ENCODE data around the gene COL11A2.
"Not testable (repeated sequence)": the region's sequence is repeated elsewhere in the genome, so short reads cannot be mapped to it uniquely, and the experiment has no call there.

COL11A2 gene

GRCh38 chr6:33160096-33160495 is 32.2 kb downstream of the COL11A2 start:
- no peak for TF ChIP-seq CTCF (conservative IDR thresholded peaks at IDR 0.05)
- TF ChIP-seq ZFX (IDR thresholded peaks at IDR 0.05): no peak
- no peak overlapping the region for H3K27ac ChIP-seq

DNA sequence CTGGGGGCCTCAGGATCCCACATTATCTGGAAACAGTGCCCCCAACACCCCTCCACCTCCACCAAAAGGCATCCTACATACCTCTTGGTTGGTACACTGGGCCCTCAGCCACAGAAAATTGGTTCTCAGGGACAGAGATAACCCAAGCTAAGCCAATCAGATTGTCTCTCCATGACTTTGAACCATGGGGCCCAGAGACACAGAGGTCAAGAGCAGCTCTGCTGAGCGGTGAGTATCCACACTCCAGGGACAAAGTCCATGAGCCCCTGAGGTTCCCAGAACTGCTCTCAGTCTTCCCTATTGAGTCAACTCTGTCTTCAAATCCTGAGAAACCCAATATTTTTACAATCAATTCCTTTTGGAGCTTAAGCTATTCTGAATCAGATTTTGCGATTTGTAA is 35.3 kb downstream of the COL11A2 start:
- TF ChIP-seq CTCF (conservative IDR thresholded peaks at IDR 0.05): no peak
- TF ChIP-seq ZFX (IDR thresholded peaks at IDR 0.05): no peak
- H3K27ac ChIP-seq: no peak overlapping the region

DNA sequence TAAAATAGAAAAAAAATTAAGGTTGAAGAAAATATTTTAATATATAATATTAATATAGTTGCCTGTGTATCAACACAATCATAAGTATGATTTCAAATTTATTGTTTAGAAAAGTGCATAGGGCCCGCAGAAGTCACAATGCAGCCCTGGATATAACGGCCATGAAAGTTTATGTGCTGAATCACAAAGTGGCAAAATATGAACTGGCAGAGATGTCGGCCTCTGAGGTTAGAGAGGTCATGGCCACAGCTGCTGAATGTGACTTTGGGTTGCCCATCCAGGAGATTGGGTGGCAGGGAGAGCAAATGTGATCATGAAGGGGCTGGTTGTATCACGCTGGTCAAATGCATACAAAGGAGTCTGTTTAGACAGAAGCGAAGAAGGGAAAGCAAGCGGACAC is 35.7 kb downstream of the COL11A2 start:
- H3K27ac ChIP-seq: no peak overlapping the region
- TF ChIP-seq CTCF (conservative IDR thresholded peaks at IDR 0.05) (no peak), ZFX (IDR thresholded peaks at IDR 0.05) (no peak)

DNA sequence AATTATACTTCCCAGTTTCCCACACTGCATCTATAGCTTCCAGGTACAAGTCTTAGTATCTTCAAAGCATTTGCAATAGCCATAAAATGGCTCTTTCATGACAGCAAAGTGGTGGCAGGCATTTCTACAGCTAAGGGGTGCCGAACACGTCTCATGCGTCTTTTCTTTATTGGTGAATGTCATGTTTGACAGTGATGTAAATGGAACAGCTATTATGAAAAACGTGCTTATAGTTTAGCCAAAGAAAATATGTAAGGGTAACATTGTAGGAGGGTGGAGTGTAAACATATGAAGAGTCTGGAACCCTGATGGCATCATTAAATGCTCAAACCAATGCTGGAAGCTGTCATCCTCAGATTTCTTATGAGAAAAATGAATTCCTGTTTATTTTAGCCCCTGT is 37.9 kb downstream of the COL11A2 start:
- TF ChIP-seq ZFX (IDR thresholded peaks at IDR 0.05) (no peak), CTCF (conservative IDR thresholded peaks at IDR 0.05) (no peak)
- no peak overlapping the region for H3K27ac ChIP-seq

- TF ChIP-seq CTCF (conservative IDR thresholded peaks at IDR 0.05) (no peak), ZFX (IDR thresholded peaks at IDR 0.05) (no peak)
Observed at GRCh38 chr6:33151050-33151449, 41.2 kb downstream of the COL11A2 start.

GRCh38 chr6:33150560-33150959 is 41.7 kb downstream of the COL11A2 start:
- not testable (repeated sequence) for H3K27ac ChIP-seq

More at GRCh38 chr6:33151050-33151449, 41.2 kb downstream of the COL11A2 start:
- H3K27ac ChIP-seq: no peak overlapping the region

- TF ChIP-seq CTCF (conservative IDR thresholded peaks at IDR 0.05) (peak; percentile 91), ZFX (IDR thresholded peaks at IDR 0.05) (no peak)
- no peak overlapping the region for H3K27ac ChIP-seq
Observed at GRCh38 chr6:33147807-33148666, 44.2 kb downstream of the COL11A2 start.

- H3K27ac ChIP-seq: no peak overlapping the region
- TF ChIP-seq CTCF (conservative IDR thresholded peaks at IDR 0.05) (no peak; the same call in 1 of the 2 replicates), ZFX (IDR thresholded peaks at IDR 0.05) (no peak)
Observed at GRCh38 chr6:33144373-33144772, 47.9 kb downstream of the COL11A2 start.
